ENCODE data around the gene EPB41.

The EPB41 gene

DNA sequence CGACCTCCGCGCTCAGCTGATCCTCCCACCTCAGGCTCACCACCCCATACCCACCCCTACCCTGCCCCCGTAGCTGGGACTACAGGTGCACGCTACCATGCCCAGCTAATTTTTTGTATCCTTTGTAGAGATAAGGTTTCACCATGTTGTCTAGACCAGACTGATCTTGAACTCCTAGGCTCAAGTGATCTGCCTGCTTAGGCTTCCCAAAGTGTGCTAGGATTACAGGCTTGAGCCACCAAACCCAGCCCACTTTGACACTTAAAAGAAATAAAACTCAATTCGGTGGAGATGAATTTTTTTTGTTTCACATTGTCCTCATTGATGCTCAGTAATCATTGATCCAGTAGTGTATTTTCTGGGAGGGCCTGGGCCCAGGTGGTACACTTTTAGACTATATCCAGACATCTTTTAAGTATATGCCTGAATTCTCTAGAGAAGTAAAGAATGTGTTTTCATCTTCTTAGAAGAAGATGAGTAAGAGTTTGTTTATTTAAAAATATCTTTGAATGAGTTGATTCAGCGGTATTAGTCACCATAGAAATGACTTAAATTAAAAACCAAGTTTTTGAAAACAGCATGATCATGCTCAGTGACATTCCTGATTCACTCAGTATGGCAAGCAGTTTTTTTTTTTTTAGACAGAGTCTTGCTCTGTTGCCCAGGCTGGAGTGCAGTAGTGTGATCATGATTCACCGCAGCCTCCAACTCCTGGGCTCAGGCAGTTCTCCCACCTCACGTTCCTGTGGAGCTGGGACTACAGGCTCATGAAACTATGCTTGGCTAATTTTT lies 57.8 kb downstream of the EPB41 start:
- Histone ChIP-seq H3K4me3 (ENCODE audit: low read depth, low read length) (no peak overlapping the region), H3K9ac (ENCODE audit: low read depth, low read length) (no peak overlapping the region), H3K36me3 (ENCODE audit: control insufficient read depth, insufficient read depth, low read length) (no peaks in the 10 kb centered on the region), H3K9me3 (ENCODE audit: control insufficient read depth, insufficient read depth, low read length) (no peaks in the 10 kb centered on the region), H3K27me3 (ENCODE audit: control insufficient read depth, insufficient read depth, low read length) (no peaks in the 10 kb centered on the region), H3K4me1 (ENCODE audit: control insufficient read depth, insufficient read depth, low read length) (no peaks in the 10 kb centered on the region)

DNA sequence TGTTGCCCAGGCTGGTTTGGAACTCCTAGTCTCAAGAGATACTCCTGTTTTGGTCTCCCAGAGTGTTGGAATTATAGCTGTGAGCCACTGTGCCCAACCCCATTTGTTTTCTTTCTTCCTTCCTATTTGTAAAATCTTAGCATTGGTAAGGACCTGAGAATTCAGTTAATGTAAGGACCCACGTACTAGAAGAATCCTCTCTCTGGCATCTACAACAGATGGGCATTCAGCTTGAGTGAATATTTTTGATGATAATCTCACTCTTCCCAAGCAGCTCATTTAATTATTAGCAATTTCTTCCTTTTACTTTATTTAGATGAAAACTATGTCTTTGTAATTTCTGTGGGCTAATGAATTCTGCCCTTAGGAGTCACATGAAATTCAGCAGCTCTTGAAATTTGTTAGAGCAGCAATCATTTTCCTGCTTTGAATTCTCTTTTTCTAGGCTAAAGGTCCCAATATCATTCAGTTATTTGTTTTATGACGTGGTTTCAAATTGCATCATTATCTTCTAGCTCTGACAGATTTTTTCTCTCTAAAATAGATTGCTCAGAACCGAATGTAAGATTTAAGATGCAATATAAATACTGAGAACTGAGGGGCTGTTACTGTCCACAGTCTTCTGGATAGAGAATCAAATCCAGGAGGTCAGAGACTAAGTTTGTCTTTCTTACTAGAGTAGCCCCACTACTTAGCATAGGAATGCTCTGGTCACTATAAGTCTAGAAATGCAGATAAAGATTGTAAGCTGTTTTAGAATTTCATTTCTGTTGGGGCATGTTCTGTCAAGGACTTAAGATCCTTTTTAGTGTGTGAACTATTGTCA lies 59.4 kb downstream of the EPB41 start:
- no peak overlapping the region for H3K4me3 ChIP-seq (ENCODE audit: low read depth, low read length)
- H3K4me1 ChIP-seq (ENCODE audit: control insufficient read depth, insufficient read depth, low read length) = no peaks in the 10 kb centered on the region
- no peaks in the 10 kb centered on the region for H3K9me3 ChIP-seq (ENCODE audit: control insufficient read depth, insufficient read depth, low read length)
- no peaks in the 10 kb centered on the region for H3K36me3 ChIP-seq (ENCODE audit: control insufficient read depth, insufficient read depth, low read length)
- H3K9ac ChIP-seq (ENCODE audit: low read depth, low read length) = no peak overlapping the region
- no peaks in the 10 kb centered on the region for H3K27me3 ChIP-seq (ENCODE audit: control insufficient read depth, insufficient read depth, low read length)

DNA sequence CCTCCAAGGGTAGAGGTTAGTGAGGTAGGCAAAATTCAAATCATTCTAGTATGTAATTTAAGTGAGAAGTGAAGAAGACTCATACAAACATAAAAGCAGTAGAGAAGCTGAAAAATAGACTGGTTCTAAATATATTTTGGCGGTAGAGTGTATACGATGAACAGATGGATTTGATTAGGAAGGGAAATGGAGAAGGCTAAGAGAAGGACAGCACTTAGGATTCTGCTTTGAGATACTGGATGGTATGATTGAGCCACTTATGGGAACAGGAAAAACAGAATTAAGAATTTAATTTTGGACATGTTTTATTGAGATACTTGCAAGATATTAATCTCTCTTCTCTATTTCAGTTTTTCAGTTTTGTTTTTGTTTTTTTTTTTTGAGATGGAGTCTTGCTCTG lies 60.1 kb downstream of the EPB41 start:
- Histone ChIP-seq H3K4me3 (ENCODE audit: low read depth, low read length) (no peak overlapping the region), H3K9ac (ENCODE audit: low read depth, low read length) (no peak overlapping the region), H3K4me1 (ENCODE audit: control insufficient read depth, insufficient read depth, low read length) (no peaks in the 10 kb centered on the region), H3K9me3 (ENCODE audit: control insufficient read depth, insufficient read depth, low read length) (no peaks in the 10 kb centered on the region), H3K27me3 (ENCODE audit: control insufficient read depth, insufficient read depth, low read length) (no peaks in the 10 kb centered on the region), H3K36me3 (ENCODE audit: control insufficient read depth, insufficient read depth, low read length) (no peaks in the 10 kb centered on the region)

DNA sequence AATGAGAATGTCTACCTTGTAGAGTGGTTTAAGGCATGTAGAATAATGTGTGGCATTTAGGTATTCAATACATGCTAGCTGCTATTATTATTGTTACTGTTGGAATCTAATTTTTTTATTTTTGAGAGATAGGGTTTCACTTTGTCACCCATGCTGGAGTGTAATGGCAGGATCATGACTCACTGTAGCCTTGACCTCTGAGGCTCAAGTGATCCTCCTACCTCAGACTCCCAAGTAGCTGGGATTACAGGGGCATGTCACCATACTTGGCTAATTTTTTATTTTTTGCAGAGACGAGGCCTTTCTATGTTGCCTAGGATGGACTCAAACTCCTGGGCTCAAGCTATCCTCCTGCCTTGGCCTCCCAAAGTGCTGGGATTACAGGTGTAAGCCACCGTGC lies 61.9 kb downstream of the EPB41 start:
- Histone ChIP-seq H3K36me3 (ENCODE audit: control insufficient read depth, insufficient read depth, low read length) (no peaks in the 10 kb centered on the region), H3K27me3 (ENCODE audit: control insufficient read depth, insufficient read depth, low read length) (no peaks in the 10 kb centered on the region), H3K4me3 (ENCODE audit: low read depth, low read length) (no peak overlapping the region), H3K4me1 (ENCODE audit: control insufficient read depth, insufficient read depth, low read length) (no peaks in the 10 kb centered on the region), H3K9me3 (ENCODE audit: control insufficient read depth, insufficient read depth, low read length) (no peaks in the 10 kb centered on the region), H3K9ac (ENCODE audit: low read depth, low read length) (no peak overlapping the region)

DNA sequence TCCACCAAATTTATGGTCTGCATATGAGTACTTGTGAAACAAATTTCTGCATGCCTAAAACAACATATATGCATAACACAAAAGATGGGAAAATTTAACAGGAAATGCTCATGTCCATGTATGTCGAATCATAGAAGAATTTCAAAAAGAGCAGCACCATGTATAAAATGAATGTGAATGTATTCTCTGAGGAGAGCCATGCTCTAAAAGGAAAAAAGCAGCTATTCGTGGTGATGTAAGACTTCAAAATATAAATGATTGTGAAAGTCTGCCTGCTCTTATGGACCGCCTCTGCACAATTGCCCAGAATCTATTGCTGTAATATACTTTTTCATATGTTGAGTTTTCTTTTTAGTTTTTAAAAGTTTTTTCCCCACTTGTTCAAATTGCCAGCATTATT lies 66.8 kb downstream of the EPB41 start:
- H3K9ac ChIP-seq (ENCODE audit: low read depth, low read length) = no peak overlapping the region
- no peak overlapping the region for H3K4me3 ChIP-seq (ENCODE audit: low read depth, low read length)
- H3K4me1 ChIP-seq (ENCODE audit: control insufficient read depth, insufficient read depth, low read length) = peaks cover 12% of the 10 kb centered on the region
- H3K9me3 ChIP-seq (ENCODE audit: control insufficient read depth, insufficient read depth, low read length) = no peaks in the 10 kb centered on the region
- H3K27me3 ChIP-seq (ENCODE audit: control insufficient read depth, insufficient read depth, low read length) = no peaks in the 10 kb centered on the region
- no peaks in the 10 kb centered on the region for H3K36me3 ChIP-seq (ENCODE audit: control insufficient read depth, insufficient read depth, low read length)

DNA sequence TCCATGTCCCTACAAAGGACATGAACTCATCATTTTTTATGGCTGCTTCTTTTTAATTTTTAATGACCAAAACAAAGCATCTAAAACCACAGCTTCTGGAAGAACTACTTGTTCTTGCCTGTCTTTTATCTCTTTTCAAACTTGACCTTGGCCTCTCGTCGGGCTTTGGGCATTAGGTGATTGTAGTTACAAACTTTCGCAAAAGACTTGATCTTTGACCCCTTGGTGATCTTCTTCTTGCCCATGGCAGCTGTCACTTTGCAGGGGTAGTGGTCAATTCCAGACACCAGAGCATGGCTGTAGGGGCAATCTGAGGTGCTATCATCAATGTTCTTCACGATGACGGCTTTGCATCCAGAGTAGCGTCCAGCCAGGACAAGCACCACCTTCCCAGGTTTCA lies 67.8 kb downstream of the EPB41 start:
- peaks cover 12% of the 10 kb centered on the region for H3K4me1 ChIP-seq (ENCODE audit: control insufficient read depth, insufficient read depth, low read length)
- H3K4me3 ChIP-seq (ENCODE audit: low read depth, low read length) = no peak overlapping the region
- H3K36me3 ChIP-seq (ENCODE audit: control insufficient read depth, insufficient read depth, low read length) = no peaks in the 10 kb centered on the region
- no peaks in the 10 kb centered on the region for H3K9me3 ChIP-seq (ENCODE audit: control insufficient read depth, insufficient read depth, low read length)
- no peak overlapping the region for H3K9ac ChIP-seq (ENCODE audit: low read depth, low read length)
- no peaks in the 10 kb centered on the region for H3K27me3 ChIP-seq (ENCODE audit: control insufficient read depth, insufficient read depth, low read length)

DNA sequence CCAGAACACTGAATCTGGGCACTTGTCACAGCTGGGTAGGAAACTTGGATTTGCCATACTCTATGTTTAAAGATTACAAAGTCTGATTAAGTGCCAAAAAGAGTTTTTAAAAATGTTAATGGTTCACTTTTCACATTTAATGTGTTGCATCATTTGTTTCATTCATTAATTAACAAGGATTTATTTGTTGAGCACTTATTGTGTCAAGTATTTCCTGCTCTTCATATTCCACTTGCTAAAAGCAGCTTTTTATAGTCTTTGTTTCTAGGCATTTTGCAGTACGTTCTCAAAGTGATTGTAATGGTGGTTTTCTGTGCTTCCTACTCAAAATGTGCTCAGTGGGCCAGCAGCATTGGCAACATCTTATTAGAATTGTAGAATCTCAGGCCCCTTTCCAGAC lies 68.7 kb downstream of the EPB41 start:
- no peak overlapping the region for H3K4me3 ChIP-seq (ENCODE audit: low read depth, low read length)
- H3K36me3 ChIP-seq (ENCODE audit: control insufficient read depth, insufficient read depth, low read length) = no peaks in the 10 kb centered on the region
- peaks cover 12% of the 10 kb centered on the region for H3K4me1 ChIP-seq (ENCODE audit: control insufficient read depth, insufficient read depth, low read length)
- H3K9ac ChIP-seq (ENCODE audit: low read depth, low read length) = no peak overlapping the region
- no peaks in the 10 kb centered on the region for H3K27me3 ChIP-seq (ENCODE audit: control insufficient read depth, insufficient read depth, low read length)
- no peaks in the 10 kb centered on the region for H3K9me3 ChIP-seq (ENCODE audit: control insufficient read depth, insufficient read depth, low read length)

DNA sequence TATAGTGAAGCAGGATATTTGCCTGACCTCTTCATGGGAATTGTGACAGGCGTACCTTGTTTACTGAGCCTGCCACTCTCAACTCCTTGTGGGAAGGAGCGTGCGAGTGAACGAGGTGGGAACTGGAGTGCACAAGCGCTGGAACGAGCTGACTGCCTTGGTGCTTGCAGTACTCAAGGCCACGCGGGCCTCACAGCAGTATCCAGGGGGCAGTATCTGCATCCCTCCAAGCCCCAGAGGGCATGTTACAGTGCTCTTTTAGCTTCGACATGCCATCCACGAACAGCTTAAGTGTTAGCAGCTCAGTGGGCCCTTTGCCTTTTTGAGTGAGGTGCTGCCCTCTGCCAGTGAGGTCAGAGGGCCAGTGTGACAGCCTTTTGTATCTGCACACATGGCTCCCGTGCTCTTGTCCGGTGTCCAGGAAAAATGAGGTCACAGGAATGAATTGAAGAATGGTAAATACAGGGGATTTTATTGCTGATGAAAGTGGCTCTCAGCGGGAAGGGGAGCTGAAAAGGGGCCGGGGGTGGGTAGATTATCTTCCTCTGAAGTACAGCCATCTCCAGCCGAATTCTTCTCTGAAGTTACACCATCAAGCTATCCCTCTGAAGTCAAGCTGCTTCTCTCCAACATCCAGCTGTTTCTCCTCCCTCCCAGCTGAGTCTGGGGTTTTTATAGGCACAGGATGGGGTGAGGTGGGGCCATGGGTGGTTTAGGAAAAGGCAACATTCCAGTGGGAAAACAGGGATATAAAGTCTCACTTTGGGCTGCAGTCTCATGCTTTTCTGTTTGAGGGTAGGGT lies 69.3 kb downstream of the EPB41 start:
- Histone ChIP-seq H3K27me3 (ENCODE audit: control insufficient read depth, insufficient read depth, low read length) (no peaks in the 10 kb centered on the region), H3K9ac (ENCODE audit: low read depth, low read length) (no peak overlapping the region), H3K9me3 (ENCODE audit: control insufficient read depth, insufficient read depth, low read length) (no peaks in the 10 kb centered on the region), H3K36me3 (ENCODE audit: control insufficient read depth, insufficient read depth, low read length) (no peaks in the 10 kb centered on the region), H3K4me1 (ENCODE audit: control insufficient read depth, insufficient read depth, low read length) (peaks cover 12% of the 10 kb centered on the region), H3K4me3 (ENCODE audit: low read depth, low read length) (no peak overlapping the region)

DNA sequence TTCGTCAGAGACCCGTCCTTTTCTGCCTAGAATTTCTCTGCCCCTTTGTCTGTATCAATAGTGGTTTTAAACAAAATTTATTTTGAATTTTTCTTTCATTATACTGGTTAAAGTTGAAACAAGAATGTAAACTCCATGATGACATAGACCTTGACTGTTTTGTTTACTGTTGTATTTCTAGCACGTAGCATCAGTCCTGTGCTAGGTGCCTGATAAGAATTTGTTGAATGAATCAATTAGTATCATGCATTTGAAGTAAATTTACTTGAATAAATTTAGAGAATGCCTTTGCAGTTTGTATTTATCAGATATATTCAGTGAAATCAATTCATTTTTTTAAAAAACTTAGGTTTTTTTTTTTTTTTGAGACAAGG lies 69.9 kb downstream of the EPB41 start:
- no peaks in the 10 kb centered on the region for H3K36me3 ChIP-seq (ENCODE audit: control insufficient read depth, insufficient read depth, low read length)

DNA sequence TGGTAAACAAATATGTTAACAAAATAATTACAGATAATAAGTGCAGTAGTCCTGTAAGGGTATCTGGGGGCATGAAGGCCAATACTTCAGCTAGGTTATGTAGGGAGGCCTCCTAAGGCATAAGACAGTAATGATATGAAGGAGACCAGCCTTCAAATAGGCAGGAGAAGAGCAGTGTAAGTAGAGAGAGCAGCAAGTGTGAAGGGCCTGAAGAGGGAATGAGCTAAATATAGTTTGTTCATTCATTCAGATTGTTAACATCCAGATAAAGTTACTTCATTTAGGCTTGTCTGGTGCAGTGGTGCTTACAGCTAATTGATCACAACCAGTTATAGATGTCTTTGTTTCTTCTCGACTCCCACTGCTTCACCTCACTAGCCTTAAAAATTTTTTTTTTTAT lies 71.1 kb downstream of the EPB41 start:
- Histone ChIP-seq H3K36me3 (ENCODE audit: control insufficient read depth, insufficient read depth, low read length) (no peaks in the 10 kb centered on the region), H3K9me3 (ENCODE audit: control insufficient read depth, insufficient read depth, low read length) (no peaks in the 10 kb centered on the region), H3K9ac (ENCODE audit: low read depth, low read length) (no peak overlapping the region), H3K4me1 (ENCODE audit: control insufficient read depth, insufficient read depth, low read length) (peaks cover 12% of the 10 kb centered on the region), H3K27me3 (ENCODE audit: control insufficient read depth, insufficient read depth, low read length) (no peaks in the 10 kb centered on the region), H3K4me3 (ENCODE audit: low read depth, low read length) (no peak overlapping the region)

More for the DNA sequence above, 69.9 kb downstream of the EPB41 start:
- no peaks in the 10 kb centered on the region for H3K9me3 ChIP-seq (ENCODE audit: control insufficient read depth, insufficient read depth, low read length)
- H3K4me3 ChIP-seq (ENCODE audit: low read depth, low read length) = no peak overlapping the region
- H3K9ac ChIP-seq (ENCODE audit: low read depth, low read length) = no peak overlapping the region
- no peaks in the 10 kb centered on the region for H3K27me3 ChIP-seq (ENCODE audit: control insufficient read depth, insufficient read depth, low read length)
- H3K4me1 ChIP-seq (ENCODE audit: control insufficient read depth, insufficient read depth, low read length) = peaks cover 12% of the 10 kb centered on the region

DNA sequence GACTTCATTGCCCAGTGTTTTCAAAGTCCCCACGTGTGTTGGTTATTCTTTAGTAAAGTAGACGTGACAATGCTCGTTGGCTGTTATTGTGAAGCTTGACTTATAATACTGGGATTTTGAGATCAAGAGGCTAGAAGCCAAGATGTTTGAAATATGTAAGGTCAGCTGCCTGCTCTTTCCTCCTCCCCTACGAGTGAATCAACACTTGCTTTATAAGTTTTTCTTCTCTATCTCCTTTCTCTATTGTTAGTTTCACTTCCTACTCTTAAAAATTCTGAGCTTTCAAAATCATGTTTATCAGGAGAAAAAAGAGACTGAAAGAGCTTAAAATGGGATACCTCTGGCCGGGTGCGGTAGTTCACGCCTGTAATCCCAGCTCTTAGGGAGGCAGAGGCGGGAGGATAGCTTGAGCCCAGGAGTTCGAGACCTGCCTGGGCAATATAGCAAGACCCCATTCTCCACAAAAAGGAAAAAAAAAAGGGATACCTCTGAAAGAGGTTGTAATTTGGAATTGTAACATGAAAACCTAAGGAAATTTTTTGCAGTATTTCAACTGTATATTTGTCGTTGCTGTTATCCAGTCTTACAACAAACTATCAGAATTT lies 72.0 kb downstream of the EPB41 start:
- H3K9me3 ChIP-seq (ENCODE audit: control insufficient read depth, insufficient read depth, low read length) = no peaks in the 10 kb centered on the region
- no peak overlapping the region for H3K9ac ChIP-seq (ENCODE audit: low read depth, low read length)
- H3K36me3 ChIP-seq (ENCODE audit: control insufficient read depth, insufficient read depth, low read length) = no peaks in the 10 kb centered on the region
- no peak overlapping the region for H3K4me3 ChIP-seq (ENCODE audit: low read depth, low read length)
- no peaks in the 10 kb centered on the region for H3K27me3 ChIP-seq (ENCODE audit: control insufficient read depth, insufficient read depth, low read length)
- H3K4me1 ChIP-seq (ENCODE audit: control insufficient read depth, insufficient read depth, low read length) = peaks cover 12% of the 10 kb centered on the region
